Measurements from ENCODE around the gene GAL.

The GAL gene

DNA sequence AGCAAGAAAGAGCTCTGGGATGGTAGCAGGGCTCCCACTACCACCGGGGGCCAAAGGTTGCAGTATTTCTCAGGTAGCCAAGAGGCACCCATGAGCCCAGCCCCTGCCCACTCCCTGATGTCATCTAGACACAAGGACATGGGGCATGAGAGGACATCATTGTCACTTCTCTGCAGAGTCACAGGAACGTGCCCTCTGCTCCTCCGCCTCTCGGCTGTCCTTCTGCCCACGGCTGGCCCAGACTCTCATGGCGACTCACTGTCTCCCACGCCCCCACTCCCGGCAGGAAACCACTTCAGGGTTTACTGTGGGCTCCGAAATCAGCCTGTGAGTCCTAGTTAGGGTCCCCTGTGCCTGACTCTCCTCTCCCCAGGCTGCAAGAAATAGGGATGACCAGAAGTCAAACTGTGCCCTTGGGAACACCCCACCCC, 1.8 kb upstream of the GAL start:
- DNase-seq (ENCODE audit: low read depth) = no peak

DNA sequence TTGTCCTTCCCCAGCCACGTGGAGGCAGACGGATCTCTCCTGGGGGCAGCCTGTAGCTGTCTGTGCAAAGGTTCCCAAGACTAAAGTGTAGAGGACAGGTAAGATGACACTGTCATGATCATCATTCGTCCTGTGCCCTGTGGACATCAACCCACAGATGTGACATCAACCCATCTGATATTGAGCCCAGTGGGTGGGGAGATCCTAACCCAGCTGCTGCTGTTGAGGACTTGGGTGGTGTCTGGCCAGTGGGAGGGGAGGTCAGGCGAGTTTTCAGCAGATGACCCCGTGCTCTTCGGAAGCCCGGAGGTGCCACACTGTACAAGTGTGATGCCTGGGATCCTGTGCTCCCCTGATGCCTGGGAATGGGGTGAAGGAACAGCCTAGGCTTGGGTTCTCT, 1.2 kb upstream of the GAL start:
- DNase-seq (ENCODE audit: low read depth) = no peak

DNA sequence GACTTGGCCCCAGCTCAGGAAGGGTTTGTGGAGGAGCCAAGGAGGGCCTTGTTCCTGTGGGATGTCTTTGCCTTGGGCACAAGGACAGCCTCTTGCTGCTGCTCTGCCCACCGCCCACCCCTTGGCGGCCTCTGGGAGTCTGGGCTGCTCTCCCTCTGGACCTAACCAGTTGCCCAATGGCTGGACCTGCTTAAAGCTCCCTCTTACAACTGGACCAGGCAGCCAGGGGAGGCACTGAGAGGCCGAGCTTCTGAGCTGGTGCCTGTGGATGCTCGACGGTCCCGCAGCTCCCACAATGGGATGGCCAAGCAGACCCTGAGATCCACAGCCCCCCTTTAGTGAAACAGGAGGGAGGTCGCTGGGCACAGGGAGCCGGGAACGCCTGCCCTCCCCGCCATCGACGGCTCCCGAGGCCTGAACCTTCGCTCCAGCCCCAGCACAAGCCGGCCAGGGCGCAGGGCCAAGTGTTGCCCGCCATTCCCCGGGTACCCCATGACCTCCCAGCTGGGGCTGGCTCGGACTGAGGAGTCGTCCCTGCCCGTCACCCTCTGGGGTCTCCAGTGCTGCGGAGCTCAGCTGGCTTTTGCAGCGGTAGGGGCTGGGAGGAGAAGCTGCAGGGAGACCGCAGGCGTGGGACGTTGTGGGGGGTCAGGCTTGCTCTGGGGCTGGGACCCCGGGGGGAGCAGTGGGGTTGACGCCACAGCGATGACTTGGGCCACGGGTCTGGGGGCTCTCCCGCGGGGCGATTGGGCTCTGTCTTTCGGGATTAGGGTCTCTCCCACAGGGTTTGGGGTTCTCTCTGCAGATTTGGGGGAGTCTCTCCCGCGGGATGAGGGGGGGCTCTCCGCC, 584 bp upstream of the GAL start:
- no peak for DNase-seq (ENCODE audit: low read depth)

DNA sequence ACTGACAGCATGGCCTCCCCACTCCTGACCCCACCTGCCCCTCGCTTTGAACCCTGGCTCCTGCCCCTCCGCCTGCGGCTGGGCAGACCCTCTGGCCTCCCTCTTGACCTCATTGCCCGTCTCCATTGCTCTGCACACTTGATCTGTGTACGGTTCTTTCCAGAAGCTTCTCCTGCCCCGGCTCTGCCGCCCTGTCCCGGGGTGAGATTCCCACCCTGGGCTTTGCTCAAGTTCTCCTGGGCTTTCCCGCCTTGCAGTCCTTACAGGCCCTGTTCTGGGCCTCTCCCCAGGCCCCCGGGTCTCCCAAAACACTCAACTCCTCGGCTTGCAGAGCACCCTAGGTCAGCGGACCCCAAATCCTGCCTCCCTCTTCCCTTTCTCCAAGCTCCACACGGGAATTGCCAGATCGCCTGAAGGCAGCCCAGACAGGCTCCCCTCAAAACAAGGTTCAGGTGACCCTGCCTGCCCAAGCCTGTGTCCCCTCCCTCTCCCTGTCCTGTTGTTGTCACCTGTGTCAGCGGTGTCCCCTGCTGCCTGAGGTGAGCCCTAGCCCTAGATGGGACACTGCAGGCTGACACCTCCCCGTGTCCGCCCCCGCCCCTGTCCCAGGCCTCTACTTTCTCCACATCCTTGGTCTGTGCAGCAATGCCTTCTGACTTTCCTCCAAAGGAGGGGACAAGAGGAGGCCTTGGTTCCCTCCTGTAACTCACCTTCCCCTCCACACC, 1.5 kb downstream of the GAL start:
- no peak for DNase-seq (ENCODE audit: low read depth)

DNA sequence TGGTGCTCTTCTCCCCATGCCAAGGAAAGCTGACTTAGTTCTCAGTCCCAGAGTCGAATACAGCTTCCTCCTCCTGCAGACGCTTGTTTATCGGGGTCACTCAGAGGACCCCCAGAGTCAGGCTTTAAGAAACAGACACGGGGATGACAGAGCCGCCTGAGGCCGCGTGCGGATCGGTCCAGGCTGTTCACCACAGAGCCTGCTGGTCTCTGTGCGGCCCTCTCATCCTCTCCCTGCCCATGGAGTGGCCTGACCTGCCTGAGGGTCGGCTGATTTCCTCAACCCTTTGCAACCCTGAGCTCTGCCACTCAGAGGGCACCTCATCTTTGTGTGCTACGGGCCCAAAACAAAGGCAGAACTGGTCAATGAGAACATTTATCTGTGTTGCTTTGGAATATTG, 2.1 kb downstream of the GAL start:
- DNase-seq (ENCODE audit: low read depth) = no peak

DNA sequence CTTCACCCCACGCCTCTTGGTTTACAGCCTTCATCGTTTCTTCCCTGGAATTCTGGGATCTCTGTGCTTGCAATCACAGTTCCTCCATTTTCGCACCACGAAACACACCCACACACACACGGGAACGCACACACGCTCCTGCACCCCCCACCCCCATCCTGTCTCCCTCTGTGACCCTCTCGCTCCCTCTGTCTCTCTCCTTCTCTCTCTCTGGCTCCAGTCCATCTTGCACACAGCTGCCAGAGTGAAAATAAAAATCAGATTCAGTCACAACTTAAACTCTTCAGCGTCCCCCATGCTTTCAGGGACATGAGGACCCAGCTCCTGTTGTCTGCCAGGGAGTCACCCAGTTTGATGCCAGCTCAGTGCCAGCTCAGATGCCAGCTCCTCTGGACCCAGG, 3.0 kb downstream of the GAL start:
- no peak for DNase-seq (ENCODE audit: low read depth)

DNA sequence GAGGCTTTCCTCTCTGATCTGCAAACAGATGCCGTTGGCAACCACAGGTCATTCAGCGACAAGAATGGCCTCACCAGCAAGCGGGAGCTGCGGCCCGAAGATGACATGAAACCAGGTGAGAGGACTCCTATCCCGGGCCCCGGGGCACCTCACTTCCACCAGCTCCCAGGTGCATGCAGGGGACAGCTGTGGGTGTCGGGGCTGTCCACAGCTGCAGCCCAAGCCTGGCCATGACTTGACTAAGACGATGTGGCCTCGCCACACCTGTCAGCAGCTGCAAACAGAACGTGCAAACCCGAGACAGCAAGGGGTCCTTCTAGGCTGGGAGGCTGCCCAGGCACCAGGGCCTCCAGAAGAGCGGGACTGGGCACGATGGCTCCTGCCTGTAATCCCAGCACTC, 3.6 kb downstream of the GAL start:
- DNase-seq (ENCODE audit: low read depth) = no peak

DNA sequence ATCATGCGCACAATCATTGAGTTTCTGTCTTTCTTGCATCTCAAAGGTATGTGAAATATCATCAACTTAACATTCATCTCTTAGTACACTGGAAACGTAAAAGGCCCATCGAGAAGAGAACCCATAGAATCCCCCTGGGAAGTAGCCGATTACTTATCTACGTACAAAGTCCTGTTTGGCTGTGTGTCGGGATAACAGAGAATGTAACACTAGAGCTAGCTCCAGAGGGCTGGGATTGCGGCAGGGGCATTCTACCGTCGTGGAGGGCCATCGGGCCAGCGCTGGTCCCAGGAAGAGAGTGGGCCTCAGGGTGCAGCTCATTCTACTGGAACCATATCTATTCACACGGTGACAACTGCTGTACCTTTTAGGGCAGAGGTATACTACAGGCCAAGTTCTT, 4.5 kb downstream of the GAL start:
- no peak for DNase-seq (ENCODE audit: low read depth)

DNA sequence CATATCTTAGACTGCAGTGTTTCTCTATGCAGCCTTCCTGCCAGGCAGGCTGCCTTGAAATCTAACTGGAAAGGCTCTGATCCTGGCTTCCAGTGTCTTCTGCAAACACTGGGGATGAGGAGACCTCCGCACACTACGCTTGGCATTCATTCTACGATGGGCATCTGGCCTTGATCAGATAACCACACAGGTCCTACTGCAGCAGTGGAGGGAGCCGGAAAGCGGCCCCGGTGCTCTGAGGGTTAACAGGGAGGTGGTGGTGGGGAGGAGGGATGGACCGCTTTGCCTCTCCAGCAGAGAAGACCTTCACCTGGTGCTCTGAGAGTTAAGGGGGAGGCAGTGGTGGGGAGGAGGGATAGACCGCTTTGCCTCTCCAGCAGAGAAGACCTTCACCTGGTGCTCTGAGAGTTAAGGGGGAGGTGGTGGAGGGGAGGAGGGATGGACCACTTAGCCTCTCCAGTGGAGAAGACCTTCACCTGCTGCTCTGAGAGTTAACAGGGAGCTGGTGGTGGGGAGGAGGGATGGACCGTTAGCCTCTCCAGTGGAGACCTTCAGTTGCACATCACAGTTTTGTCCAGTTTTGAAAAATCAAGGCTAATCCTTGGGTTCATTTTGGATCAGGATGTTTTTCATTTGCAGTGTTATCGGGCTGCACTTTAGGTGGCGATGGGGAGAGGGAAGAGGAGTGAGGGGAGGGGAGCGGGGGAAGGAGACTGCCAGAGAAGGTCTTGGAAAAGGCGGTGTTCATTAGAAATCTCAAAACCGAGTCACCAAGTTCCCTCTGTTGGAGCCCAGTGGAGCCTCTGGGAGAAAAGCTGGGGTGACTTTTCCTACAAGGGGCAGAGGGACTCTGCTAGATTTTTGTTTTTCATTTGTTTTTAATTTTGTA, 5.6 kb downstream of the GAL start:
- DNase-seq (ENCODE audit: low read depth) = no peak

DNA sequence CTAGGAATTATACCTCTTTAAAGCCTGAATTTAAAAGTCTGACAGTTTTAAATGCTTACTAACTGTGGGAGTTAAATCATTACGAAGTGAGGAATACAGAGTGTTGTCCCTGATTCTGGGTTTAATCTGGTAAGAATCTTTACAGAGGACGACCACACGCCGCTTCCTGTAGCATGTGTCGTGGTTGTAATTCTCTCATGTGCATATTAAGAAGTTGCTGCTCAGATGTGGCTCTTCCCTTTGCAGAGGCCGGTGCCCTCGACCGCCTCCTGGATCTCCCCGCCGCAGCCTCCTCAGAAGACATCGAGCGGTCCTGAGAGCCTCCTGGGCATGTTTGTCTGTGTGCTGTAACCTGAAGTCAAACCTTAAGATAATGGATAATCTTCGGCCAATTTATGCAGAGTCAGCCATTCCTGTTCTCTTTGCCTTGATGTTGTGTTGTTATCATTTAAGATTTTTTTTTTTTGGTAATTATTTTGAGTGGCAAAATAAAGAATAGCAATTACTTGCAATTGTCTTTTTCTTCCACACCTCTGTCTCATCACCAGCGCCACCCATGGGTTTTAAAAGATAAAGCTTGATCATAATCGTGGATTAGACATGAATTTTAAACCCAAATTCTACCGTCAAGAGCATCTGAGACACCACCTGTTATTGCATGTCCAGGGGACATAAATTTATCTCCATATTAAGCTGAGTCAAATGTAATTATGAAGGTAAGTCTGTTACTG, 6.5 kb downstream of the GAL start:
- DNase-seq (ENCODE audit: low read depth) = no peak

DNA sequence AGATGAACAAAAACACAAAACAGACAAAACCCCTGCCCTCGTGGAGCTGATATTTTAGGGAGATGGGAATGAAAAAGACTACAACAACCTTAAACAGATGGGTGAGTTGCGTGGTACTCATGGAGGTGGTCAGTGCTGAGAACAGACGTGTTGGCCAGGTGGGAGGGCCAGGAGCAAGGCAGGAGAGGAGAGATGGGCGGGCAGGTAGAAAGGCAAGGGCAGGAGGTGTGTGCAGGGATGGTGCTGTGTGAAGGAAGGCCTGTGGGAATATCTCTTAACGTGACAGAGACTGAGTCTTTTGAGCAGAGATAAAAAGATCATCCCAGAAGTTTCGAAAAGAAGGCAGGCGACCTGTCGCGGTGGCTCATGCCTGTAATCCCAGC, 7.0 kb downstream of the GAL start:
- no peak for DNase-seq (ENCODE audit: low read depth)

DNA sequence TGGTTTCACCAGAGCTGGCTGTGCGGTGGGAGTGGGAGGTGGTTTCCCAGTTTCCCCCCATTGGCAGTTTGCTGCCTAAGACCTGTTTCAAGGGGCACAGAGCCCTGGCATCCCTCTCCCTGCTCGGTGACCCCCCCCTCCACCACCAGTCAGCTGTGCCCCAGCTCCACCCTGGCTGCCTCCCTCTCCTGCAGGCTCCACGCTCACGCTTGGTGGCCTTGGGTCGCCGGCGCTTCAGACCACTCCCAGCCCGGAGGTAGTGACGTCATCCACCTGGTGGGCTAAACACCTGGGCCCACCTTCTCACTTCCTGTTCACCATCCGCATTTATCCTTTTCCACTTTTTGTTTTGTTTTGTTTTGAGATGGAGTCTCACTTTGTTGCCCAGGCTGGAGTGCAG, 7.8 kb downstream of the GAL start:
- no peak for DNase-seq (ENCODE audit: low read depth)

DNA sequence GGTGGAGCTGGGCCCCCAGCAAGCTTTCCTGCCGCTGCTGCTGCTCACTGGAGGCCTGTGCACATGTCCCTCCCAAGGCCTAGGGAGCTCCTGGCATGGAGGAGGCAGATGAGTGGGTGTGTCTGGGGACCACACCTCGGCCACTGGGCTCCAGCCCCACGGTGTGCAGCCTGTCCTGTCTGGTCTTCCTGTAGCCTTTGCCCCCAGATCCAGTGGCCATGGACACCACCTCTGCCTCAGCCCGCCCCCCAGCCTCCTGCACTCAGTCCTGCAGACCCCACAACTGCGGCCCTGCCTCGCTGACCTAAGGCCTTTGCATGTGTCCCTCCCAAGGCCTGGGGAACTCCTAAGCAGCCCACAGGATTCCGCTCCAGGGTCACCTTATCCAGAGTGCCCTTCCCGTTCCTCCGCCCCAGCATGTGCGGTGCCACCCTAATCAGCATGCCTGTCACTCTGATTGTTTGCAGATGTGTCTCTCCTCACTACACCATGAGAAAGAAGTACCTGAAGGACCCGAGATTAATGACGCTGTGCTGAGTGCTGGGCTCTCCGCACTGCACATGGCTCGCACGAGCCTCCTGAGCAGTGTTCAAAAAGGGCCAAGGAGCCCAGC, 8.6 kb downstream of the GAL start:
- DNase-seq (ENCODE audit: low read depth) = no peak

DNA sequence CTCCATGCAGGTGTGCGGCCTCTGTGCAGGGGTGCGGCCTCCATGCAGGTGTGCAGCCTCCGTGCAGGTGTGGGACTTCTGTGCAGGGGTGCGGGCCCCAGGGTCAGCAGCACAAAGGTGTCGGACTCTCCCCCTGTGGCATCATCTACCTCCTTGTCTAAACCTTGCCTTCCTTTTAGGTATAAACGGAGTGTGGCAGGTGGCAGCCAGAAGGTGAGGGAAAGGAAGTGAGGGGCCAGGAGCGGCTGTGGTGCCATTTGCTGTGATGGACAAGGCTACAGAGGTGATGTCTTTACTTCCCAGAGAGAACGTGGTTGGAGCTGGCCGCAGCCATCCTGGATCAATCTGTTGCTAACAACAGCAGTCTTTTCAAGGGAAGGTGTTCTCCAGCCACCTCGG, 9.1 kb downstream of the GAL start:
- no peak for DNase-seq (ENCODE audit: low read depth)

DNA sequence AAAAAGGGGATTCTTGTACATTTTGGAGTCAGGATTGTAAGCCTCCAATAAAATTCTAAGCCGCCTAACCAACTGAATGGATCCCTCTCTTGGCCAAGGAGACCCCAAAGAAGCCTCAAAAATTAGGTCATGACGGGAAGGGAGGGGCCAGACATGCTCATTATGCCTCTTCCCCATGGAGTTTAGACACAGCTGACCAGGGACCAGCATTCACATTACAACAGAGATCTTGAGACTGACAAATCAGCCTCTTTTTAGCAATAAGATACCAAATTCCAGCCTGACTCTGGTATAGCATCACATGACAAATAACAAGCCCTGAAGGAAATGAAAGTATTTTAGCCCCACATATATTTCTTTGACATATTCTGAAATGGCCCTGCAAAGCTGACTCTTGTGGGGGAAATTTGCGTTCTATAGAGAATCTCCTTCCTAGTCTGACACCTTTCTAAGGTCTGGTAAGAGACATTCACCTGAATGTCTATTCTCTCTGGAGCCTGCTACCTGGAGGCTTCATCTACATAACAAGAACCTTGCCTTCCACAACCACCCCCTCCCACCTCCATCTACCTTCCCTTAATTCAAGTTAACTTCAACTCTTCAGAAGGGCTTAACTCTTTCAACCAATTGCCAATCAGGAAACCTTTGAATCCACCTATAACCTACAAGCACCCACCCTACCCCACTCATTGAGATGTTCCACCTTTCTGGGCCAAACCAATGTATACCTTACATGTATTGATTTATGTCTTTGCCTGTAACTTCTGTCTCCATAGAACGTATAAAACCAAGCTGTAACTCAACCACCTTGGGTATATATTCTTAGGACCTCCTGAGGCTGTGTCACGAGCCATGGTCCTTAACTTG, 10.3 kb downstream of the GAL start:
- DNase-seq (ENCODE audit: low read depth) = no peak

DNA sequence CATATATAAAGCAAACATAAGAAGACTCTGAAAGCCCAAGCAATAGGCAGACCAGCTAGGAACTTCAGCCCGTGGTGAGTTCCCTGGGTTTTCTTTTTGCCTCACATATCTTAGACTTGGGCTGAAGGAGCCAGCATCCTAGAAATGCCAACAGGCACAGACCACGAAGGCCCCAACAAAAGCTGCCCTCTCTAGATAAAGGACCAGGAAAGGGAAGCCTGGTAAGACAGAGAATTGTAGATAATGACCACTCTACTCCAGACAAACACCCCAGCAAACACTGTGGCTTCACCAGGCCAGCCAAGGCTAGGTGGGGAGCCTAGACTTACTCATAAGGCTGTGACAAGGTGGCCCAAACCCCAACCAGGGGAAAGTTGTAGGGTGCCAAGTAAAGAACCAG, 11.2 kb downstream of the GAL start:
- DNase-seq (ENCODE audit: low read depth) = no peak

DNA sequence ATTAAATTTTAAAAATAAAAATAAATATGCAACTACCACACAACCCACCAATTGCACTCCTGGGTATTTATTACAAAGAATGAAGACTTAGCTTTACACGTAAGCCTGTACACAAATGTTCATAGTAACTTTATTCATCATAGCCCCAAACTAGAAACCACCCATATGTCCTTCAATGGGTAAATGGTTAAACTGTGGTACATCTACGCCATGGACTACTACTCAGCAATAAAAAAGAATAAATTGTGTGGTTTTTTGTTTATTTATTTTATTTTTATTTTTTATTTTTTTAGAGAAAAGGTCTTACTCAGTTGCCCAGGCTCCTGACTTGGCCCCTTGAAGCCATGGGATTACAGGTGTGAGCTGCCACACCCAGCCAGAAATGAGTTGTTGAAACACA, 14.6 kb downstream of the GAL start:
- DNase-seq (ENCODE audit: low read depth) = no peak

DNA sequence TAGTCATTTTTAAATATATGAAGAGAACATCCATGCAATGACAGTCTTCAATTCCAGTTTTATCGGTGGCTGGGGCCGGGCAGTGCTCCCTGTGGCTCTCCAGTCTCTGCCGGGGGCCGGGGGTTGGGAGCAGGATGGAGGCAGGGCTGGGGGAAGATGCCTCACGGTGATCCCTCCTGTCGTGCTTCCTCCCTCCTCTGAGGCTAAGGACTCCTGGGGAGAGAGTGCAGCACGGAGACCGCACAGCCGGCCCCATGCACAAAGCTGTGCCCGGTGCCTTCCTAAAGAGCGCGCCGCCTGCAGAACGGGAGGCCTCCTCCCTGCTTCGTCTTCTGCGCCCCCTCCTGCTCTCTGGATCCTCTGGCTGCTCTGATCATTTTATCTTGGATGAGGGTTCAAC, 20.5 kb downstream of the GAL start:
- DNase-seq (ENCODE audit: low read depth) = no peak

DNA sequence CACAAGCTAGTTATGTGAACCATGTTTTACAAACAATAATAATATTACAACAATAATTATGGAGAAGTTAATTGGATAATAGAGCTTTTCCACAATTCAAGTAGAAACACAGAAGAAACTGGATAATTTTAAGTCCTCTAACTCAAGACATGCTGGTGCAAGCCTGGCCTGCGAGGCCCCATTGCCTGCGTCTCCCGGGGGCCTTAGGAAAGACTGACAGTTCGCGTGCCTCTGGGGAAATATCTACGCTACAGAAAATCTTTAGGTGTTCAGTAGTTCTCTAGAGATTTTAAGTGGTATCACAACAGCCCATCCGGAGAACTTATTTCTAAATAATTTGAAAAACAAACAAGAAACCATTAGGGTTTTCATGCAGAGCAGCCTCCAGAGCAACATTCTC, 23.2 kb downstream of the GAL start:
- no peak for DNase-seq (ENCODE audit: low read depth)

DNA sequence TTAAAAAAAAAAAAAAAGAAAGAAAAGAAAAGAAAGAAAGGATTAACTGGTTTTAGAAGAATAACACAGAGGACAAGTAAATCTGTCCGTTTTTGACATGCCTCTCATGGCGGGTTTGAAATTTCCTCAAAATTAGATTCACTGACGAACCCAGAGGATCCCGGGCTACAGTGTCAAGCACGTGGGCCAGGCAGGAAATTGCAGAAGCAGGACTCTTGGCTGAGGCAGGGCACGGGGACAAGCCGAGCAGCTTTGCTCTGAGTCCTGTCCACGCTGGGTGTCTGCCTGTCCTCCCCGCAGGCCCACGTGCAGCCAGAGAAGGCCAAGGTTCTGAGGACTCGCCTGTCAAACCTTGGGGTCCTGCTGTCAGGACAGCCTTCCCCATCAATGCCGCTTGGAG, 24.7 kb downstream of the GAL start:
- DNase-seq (ENCODE audit: low read depth) = no peak

DNA sequence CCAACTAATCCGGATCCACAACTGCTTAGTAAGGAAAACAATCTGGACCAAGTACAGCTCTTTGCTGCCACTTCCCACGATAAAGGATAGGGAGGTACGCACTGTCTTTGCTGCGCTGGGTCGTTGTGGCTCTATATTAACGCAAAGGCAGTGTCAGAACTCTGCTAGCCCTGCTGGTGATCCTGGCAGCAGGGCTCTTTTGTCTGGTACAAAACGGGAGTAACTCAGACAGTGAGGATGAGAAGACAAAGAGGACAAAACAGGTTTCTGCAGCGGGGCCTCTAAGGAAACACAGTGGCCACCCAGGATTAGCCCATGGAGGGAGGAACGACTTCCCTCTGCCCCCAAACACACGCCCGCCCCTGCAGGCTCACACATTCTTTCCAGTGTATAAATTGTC, 26.1 kb downstream of the GAL start:
- no peak for DNase-seq (ENCODE audit: low read depth)
